KMS-11 (cell line): ENCODE data around the gene RREB1.
A peak's percentile ranks its signal among the peaks of the same experiment; 100 is the strongest.

Source experiments
- H2AFZ ChIP-seq: fragments of 200-600 bp; sonication (generic); 2 replicates; pipeline ENCODE4 v1.6.1; 2016; ENCODE audit warnings: antibody characterized with exemption, mixed run types, low read depth
- H3K27ac ChIP-seq: fragments of 200-600 bp; sonication (generic); 2 replicates; pipeline ENCODE4 v1.6.1; 2016; ENCODE audit warnings: mild to moderate bottlenecking, mixed run types
- H3K27me3 ChIP-seq: fragments of 200-600 bp; sonication (generic); 2 replicates; pipeline ENCODE4 v1.6.1; 2017; ENCODE audit warnings: mild to moderate bottlenecking, low read depth, mixed run types, moderate library complexity; ENCODE audit not compliant: insufficient read depth
- H3K36me3 ChIP-seq: fragments of 200-600 bp; sonication (generic); 2 replicates; pipeline ENCODE4 v1.6.1; 2017; ENCODE audit warnings: mild to moderate bottlenecking, mixed run types; ENCODE audit not compliant: insufficient read depth
- H3K4me1 ChIP-seq: fragments of 200-600 bp; sonication (generic); 2 replicates; pipeline ENCODE4 v1.6.1; 2016; ENCODE audit warnings: mild to moderate bottlenecking, low read depth, mixed run types; ENCODE audit not compliant: poor library complexity, severe bottlenecking
- H3K4me2 ChIP-seq: fragments of 200-600 bp; sonication (generic); 2 replicates; pipeline ENCODE4 v1.7.0; 2016; ENCODE audit warnings: mild to moderate bottlenecking, mixed run types
- H3K4me3 ChIP-seq: fragments of 200-600 bp; sonication (generic); IDR thresholded peaks from 2 replicates; pipeline ENCODE4 v1.6.1; 2017; ENCODE audit warnings: low read depth, low read length, mixed read lengths; ENCODE audit not compliant: insufficient read depth
- H3K79me2 ChIP-seq: fragments of 200-600 bp; sonication (generic); 2 replicates; pipeline ENCODE4 v1.6.1; 2016; ENCODE audit warnings: low read depth, mixed run types; ENCODE audit not compliant: insufficient read depth
- H3K9ac ChIP-seq: fragments of 200-600 bp; sonication (generic); 2 replicates; pipeline ENCODE4 v1.6.1; 2016; ENCODE audit warnings: mild to moderate bottlenecking, mixed run types
- H4K20me1 ChIP-seq: fragments of 200-600 bp; sonication (generic); 2 replicates; pipeline ENCODE4 v1.6.1; 2016; ENCODE audit warnings: mild to moderate bottlenecking, mixed run types; ENCODE audit not compliant: insufficient read depth
- TF ChIP-seq, protein P1 (sequence below): fragments of 200-600 bp; sonication (generic); conservative IDR thresholded peaks from 2 replicates; pipeline ENCODE4 v1.6.1; 2017; ENCODE audit warnings: low read depth, mild to moderate bottlenecking, antibody characterized with exemption, low read length, moderate library complexity, mixed read lengths

The RREB1 gene, protein sequence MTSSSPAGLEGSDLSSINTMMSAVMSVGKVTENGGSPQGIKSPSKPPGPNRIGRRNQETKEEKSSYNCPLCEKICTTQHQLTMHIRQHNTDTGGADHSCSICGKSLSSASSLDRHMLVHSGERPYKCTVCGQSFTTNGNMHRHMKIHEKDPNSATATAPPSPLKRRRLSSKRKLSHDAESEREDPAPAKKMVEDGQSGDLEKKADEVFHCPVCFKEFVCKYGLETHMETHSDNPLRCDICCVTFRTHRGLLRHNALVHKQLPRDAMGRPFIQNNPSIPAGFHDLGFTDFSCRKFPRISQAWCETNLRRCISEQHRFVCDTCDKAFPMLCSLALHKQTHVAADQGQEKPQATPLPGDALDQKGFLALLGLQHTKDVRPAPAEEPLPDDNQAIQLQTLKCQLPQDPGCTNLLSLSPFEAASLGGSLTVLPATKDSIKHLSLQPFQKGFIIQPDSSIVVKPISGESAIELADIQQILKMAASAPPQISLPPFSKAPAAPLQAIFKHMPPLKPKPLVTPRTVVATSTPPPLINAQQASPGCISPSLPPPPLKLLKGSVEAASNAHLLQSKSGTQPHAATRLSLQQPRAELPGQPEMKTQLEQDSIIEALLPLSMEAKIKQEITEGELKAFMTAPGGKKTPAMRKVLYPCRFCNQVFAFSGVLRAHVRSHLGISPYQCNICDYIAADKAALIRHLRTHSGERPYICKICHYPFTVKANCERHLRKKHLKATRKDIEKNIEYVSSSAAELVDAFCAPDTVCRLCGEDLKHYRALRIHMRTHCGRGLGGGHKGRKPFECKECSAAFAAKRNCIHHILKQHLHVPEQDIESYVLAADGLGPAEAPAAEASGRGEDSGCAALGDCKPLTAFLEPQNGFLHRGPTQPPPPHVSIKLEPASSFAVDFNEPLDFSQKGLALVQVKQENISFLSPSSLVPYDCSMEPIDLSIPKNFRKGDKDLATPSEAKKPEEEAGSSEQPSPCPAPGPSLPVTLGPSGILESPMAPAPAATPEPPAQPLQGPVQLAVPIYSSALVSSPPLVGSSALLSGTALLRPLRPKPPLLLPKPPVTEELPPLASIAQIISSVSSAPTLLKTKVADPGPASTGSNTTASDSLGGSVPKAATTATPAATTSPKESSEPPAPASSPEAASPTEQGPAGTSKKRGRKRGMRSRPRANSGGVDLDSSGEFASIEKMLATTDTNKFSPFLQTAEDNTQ (N-terminal part only)

GRCh38 chr6:7107578-7108195, at the start of gene RREB1:
Gene RREB1, plus strand, starts transcription at chr6:7107961. Its CDS starts 73,951 bp downstream, at chr6:7181912.
- H3K4me1 ChIP-seq = peaks cover 37% of the 10 kb centered on the region
- H2AFZ ChIP-seq = peak within 1 kb of the TSS; percentile 95
- peak within 1 kb of the TSS; percentile 74 for H3K27ac ChIP-seq
- peak within 1 kb of the TSS; percentile 68 for H3K9ac ChIP-seq
- H3K27me3 ChIP-seq = no peaks in the 10 kb centered on the region
- 0 out of 2 replicates have a peak, but pooled peaks cover 5% of the 10 kb centered on the region for H4K20me1 ChIP-seq
- H3K79me2 ChIP-seq = peaks cover 37% of the 10 kb centered on the region
- H3K4me2 ChIP-seq = peak within 1 kb of the TSS; percentile 46
- TF ChIP-seq, protein P1, sequence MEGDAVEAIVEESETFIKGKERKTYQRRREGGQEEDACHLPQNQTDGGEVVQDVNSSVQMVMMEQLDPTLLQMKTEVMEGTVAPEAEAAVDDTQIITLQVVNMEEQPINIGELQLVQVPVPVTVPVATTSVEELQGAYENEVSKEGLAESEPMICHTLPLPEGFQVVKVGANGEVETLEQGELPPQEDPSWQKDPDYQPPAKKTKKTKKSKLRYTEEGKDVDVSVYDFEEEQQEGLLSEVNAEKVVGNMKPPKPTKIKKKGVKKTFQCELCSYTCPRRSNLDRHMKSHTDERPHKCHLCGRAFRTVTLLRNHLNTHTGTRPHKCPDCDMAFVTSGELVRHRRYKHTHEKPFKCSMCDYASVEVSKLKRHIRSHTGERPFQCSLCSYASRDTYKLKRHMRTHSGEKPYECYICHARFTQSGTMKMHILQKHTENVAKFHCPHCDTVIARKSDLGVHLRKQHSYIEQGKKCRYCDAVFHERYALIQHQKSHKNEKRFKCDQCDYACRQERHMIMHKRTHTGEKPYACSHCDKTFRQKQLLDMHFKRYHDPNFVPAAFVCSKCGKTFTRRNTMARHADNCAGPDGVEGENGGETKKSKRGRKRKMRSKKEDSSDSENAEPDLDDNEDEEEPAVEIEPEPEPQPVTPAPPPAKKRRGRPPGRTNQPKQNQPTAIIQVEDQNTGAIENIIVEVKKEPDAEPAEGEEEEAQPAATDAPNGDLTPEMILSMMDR = no peak
- no peaks in the 10 kb centered on the region for H3K36me3 ChIP-seq
- H3K4me3 ChIP-seq = no peak within 1 kb of the TSS

DNA sequence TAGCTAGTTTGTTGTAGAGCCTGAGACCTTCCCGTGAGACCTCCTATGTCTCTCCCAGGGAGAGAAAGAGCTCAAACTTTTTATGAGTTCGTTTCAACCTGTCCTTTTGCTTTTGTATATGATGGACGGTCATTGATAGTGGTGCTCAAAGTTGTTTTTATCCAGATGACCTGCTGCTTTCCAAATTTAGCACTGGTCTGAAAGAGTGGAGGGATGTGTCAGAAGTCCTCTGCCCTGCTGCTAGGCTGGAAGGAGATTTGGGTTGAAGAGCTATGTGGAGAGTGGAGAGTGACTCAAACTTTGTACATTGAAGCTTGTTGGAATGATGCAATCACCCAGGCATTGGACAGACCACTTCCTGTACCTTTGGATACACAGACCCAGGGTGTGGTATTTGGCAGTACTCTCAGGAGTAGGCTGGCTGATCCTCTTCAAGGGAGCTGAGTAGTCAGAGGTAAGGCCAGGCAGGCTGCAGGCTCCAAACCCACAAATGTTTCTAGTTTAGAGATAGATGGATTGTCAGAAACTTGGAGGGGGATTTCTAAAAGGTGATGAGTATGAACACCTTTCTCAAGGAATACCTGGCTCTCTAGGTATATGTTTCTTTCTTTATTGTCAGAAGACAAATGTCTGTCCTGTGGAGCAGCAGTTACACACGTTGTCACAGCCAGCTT, 49.4 kb upstream of the RREB1 start:
- H3K4me2 ChIP-seq = no peak overlapping the region

DNA sequence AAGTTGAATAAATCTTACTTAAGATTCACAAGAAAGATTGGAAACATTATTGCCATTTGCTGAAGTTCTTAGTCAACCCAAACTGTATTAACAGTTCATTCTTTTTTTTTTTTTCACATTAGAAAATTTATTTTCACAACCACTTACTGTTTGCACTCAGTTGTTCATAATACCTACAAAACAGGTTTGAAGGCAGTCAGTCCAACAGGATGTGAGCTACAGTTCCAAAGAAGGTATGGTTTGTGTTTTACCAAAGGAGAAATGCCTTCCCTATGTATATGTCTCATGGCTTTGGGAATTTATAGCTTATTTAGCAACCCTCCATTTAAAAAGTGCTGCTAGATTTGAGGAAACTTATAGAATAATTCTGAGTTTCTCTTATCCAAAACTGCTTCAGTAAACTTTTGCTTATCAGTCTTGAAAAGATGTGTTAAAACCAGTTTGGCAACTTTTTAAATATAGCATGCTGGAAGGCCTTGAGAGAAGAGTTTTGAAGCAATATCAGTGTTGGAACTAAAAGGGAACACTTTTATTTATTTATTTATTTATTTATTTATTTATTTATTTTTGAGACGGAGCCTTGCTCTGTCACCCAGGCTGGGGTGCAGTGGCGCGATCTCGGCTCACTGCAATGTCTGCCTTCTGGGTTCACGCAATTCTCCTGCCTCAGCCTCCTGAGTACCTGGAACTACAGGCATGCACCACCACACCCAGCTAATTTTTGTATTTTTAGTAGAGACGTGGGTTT, 46.8 kb upstream of the RREB1 start:
- no peak overlapping the region for H3K27ac ChIP-seq
- H3K4me1 ChIP-seq = peaks cover 6% of the 10 kb centered on the region
- H2AFZ ChIP-seq = no peak overlapping the region
- no peaks in the 10 kb centered on the region for H3K27me3 ChIP-seq
- no peak overlapping the region for H3K9ac ChIP-seq
- TF ChIP-seq, protein P1 = no peak
- H4K20me1 ChIP-seq = no peaks in the 10 kb centered on the region
- no peaks in the 10 kb centered on the region for H3K36me3 ChIP-seq
- H3K4me2 ChIP-seq = no peak overlapping the region
- H3K4me3 ChIP-seq = no peak overlapping the region
- no peaks in the 10 kb centered on the region for H3K79me2 ChIP-seq

More for the DNA sequence above, 49.4 kb upstream of the RREB1 start:
- Histone ChIP-seq H3K4me3 (no peak overlapping the region), H3K36me3 (no peaks in the 10 kb centered on the region), H3K79me2 (no peaks in the 10 kb centered on the region), H3K27me3 (no peaks in the 10 kb centered on the region), H4K20me1 (no peaks in the 10 kb centered on the region), H2AFZ (no peak overlapping the region), H3K4me1 (peaks cover 6% of the 10 kb centered on the region), H3K27ac (no peak overlapping the region), H3K9ac (no peak overlapping the region)
- TF ChIP-seq, protein P1 = no peak
